Activated naive CD8-positive, alpha-beta T cell treated with anti-CD3 and anti-CD28 coated beads, Interleukin-2, amount 10 ng/mL, durations not matched to agents 7 days and 5 days (primary cell): ENCODE data around the gene PRKCSH. TPM values are rescaled to one million over a fixed set of nuclear protein-coding genes. Genes with fewer than 3 reads are reported as not detected.

Experiments
- ATAC-seq: fragments of 150-1000 bp; cut with Tn5 transposase; one replicate; pipeline ENCODE4 v1.10.0; 2021; ENCODE audit warnings: low read depth, moderate library complexity
- POLR2A ChIA-PET: fragments of 350-600 bp; sonication (Branson Sonifier 250); formaldehyde crosslinking; loops from one replicate; lab custom pipeline; 2021; ENCODE audit warnings: antibody characterized with exemption; lab: Charles Lee
- DNase-seq: peaks from one replicate; pipeline ENCODE4 v3.0.0; 2021
- H3K27ac Mint-ChIP-seq: one replicate; pipeline ENCODE4 v1.8.0; 2022; ENCODE audit warnings: mild to moderate bottlenecking, mixed read lengths
- H3K27me3 Mint-ChIP-seq: one replicate; pipeline ENCODE4 v1.8.0; 2022; ENCODE audit warnings: mild to moderate bottlenecking, moderate library complexity, mixed read lengths
- H3K36me3 Mint-ChIP-seq: one replicate; pipeline ENCODE4 v1.8.0; 2021; ENCODE audit warnings: mild to moderate bottlenecking, mixed read lengths
- H3K4me1 Mint-ChIP-seq: one replicate; pipeline ENCODE4 v1.8.0; 2021; ENCODE audit warnings: mixed read lengths
- H3K4me3 Mint-ChIP-seq: one replicate; pipeline ENCODE4 v1.8.0; 2022; ENCODE audit warnings: mild to moderate bottlenecking, moderate library complexity, mixed read lengths
- H3K9me3 Mint-ChIP-seq: one replicate; pipeline ENCODE4 v1.8.0; 2021; ENCODE audit warnings: mixed read lengths
- total RNA-seq, 2 experiments: library from RNA; stranded (reverse); gene quantifications; one replicate each; pipeline ENCODE4 v1.2.3, GENCODE V29; 2021

The PRKCSH gene
- total RNA-seq, 2 experiments from 2014 or later = 297 to 310 TPM

GRCh38 chr19:11479090-11479897 is 43.9 kb downstream of the PRKCSH start:
- Mint-ChIP-seq H3K4me1 (peaks cover 12% of the 10 kb centered on the region), H3K4me3 (peak overlapping the region; percentile 21), H3K27me3 (peaks cover 38% of the 10 kb centered on the region), H3K9me3 (no peaks in the 10 kb centered on the region), H3K27ac (no peak overlapping the region), H3K36me3 (no peaks in the 10 kb centered on the region)
- POLR2A ChIA-PET = no interaction called here
- DNase-seq (peak; percentile 64), ATAC-seq (no peak)

- no peak for DNase-seq
- ATAC-seq = no peak
- POLR2A ChIA-PET = interaction anchor here (0.5 to 0.6 kb wide), 3 partner anchors 101 to 550 kb away, joined by 3 read pairs; no protein-coding TSS in a partner anchor
- no peaks in the 10 kb centered on the region for H3K9me3 Mint-ChIP-seq
- no peak overlapping the region for H3K27ac Mint-ChIP-seq
- no peak overlapping the region for H3K4me3 Mint-ChIP-seq
- peaks cover 12% of the 10 kb centered on the region for H3K4me1 Mint-ChIP-seq
- peaks cover 35% of the 10 kb centered on the region for H3K27me3 Mint-ChIP-seq
- peaks cover under 1% of the 10 kb centered on the region for H3K36me3 Mint-ChIP-seq
These were observed 44.7 kb downstream of the PRKCSH start for GRCh38 chr19:11479898-11480714.

GRCh38 chr19:11480715-11481533 is 45.5 kb downstream of the PRKCSH start, which contains the start of gene ELAVL3:
ELAVL3 (minus strand) TSS chr19:11481046; CDS start chr19:11480608, 438 bp downstream.
- Mint-ChIP-seq H3K4me3 (peak within 1 kb of the TSS; percentile 74), H3K27me3 (peaks cover 35% of the 10 kb centered on the region), H3K9me3 (no peaks in the 10 kb centered on the region), H3K36me3 (peaks cover 2% of the 10 kb centered on the region), H3K4me1 (peaks cover 13% of the 10 kb centered on the region), H3K27ac (no peak within 1 kb of the TSS)
- DNase-seq = no peak
- no peak for ATAC-seq
- POLR2A ChIA-PET = interaction anchor here (0.5 to 0.6 kb wide), 3 partner anchors 179 to 551 kb away, joined by 3 to 6 read pairs (median 3); no protein-coding TSS in a partner anchor

- ATAC-seq (peak; percentile 85), DNase-seq (peak; percentile 82)
- peaks cover 13% of the 10 kb centered on the region for H3K4me1 Mint-ChIP-seq
- peak overlapping the region; percentile 74 for H3K4me3 Mint-ChIP-seq
- POLR2A ChIA-PET = interaction anchor here (0.6 to 1.7 kb wide), 14 partner anchors 9 to 201 kb away, joined by 3 to 18 read pairs (median 4); partner anchors contain the start of genes SWSAP1 and ZNF653
- H3K27ac Mint-ChIP-seq = peak overlapping the region; percentile 73
- H3K9me3 Mint-ChIP-seq = no peaks in the 10 kb centered on the region
- H3K36me3 Mint-ChIP-seq = peaks cover 2% of the 10 kb centered on the region
- H3K27me3 Mint-ChIP-seq = peaks cover 35% of the 10 kb centered on the region
These were observed 46.3 kb downstream of the PRKCSH start for GRCh38 chr19:11481534-11482383.

GRCh38 chr19:11482384-11483050 is 47.1 kb downstream of the PRKCSH start:
- peak overlapping the region; percentile 74 for H3K4me3 Mint-ChIP-seq
- peak; percentile 59 for ATAC-seq
- H3K27me3 Mint-ChIP-seq = peaks cover 28% of the 10 kb centered on the region
- POLR2A ChIA-PET = interaction anchor here (0.7 to 1.7 kb wide), 14 partner anchors 10 to 202 kb away, joined by 3 to 18 read pairs (median 4); partner anchors contain the start of genes SWSAP1 and ZNF653
- peak; percentile 94 for DNase-seq
- peaks cover 13% of the 10 kb centered on the region for H3K4me1 Mint-ChIP-seq
- peak overlapping the region; percentile 73 for H3K27ac Mint-ChIP-seq
- no peaks in the 10 kb centered on the region for H3K9me3 Mint-ChIP-seq
- H3K36me3 Mint-ChIP-seq = peaks cover 2% of the 10 kb centered on the region

GRCh38 chr19:11483366-11484111 is 48.1 kb downstream of the PRKCSH start:
- ATAC-seq (no peak), DNase-seq (no peak)
- Mint-ChIP-seq H3K4me3 (no peak overlapping the region), H3K27me3 (peaks cover 19% of the 10 kb centered on the region), H3K4me1 (peaks cover 13% of the 10 kb centered on the region), H3K36me3 (peaks cover 2% of the 10 kb centered on the region), H3K9me3 (no peaks in the 10 kb centered on the region), H3K27ac (no peak overlapping the region)
- POLR2A ChIA-PET = interaction anchor here (0.6 to 1.7 kb wide), 9 partner anchors 22 to 1134 kb away, joined by 3 to 18 read pairs (median 6); partner anchors contain the start of genes SWSAP1 and ZNF653

GRCh38 chr19:11485245-11485837 is 49.9 kb downstream of the PRKCSH start:
- H3K4me1 Mint-ChIP-seq = peaks cover 11% of the 10 kb centered on the region
- POLR2A ChIA-PET = no interaction called here
- DNase-seq = no peak

GRCh38 chr19:11486661-11487503 is 51.4 kb downstream of the PRKCSH start:
- DNase-seq (no peak), ATAC-seq (no peak)
- H3K9me3 Mint-ChIP-seq = no peaks in the 10 kb centered on the region
- no peak overlapping the region for H3K27ac Mint-ChIP-seq
- H3K4me3 Mint-ChIP-seq = no peak overlapping the region
- H3K36me3 Mint-ChIP-seq = peaks cover 2% of the 10 kb centered on the region
- peaks cover under 1% of the 10 kb centered on the region for H3K27me3 Mint-ChIP-seq
- H3K4me1 Mint-ChIP-seq = peaks cover 7% of the 10 kb centered on the region
- POLR2A ChIA-PET = no interaction called here

More at GRCh38 chr19:11485245-11485837, 49.9 kb downstream of the PRKCSH start:
- H3K36me3 Mint-ChIP-seq = peaks cover 2% of the 10 kb centered on the region
- no peak overlapping the region for H3K4me3 Mint-ChIP-seq
- no peaks in the 10 kb centered on the region for H3K9me3 Mint-ChIP-seq
- no peak overlapping the region for H3K27ac Mint-ChIP-seq
- no peak for ATAC-seq
- peaks cover 11% of the 10 kb centered on the region for H3K27me3 Mint-ChIP-seq

- Mint-ChIP-seq H3K9me3 (no peaks in the 10 kb centered on the region), H3K27ac (no peak overlapping the region), H3K4me1 (peaks cover 2% of the 10 kb centered on the region), H3K4me3 (no peak overlapping the region), H3K27me3 (no peaks in the 10 kb centered on the region), H3K36me3 (peaks cover 9% of the 10 kb centered on the region)
- POLR2A ChIA-PET = no interaction called here
- ATAC-seq (no peak), DNase-seq (no peak)
These were observed 53.9 kb downstream of the PRKCSH start for GRCh38 chr19:11489378-11489777.

GRCh38 chr19:11494634-11495285 is 59.3 kb downstream of the PRKCSH start:
- no peak overlapping the region for H3K4me3 Mint-ChIP-seq
- ATAC-seq (no peak), DNase-seq (no peak)
- POLR2A ChIA-PET = no interaction called here
- no peaks in the 10 kb centered on the region for H3K27me3 Mint-ChIP-seq
- H3K36me3 Mint-ChIP-seq = peaks cover 10% of the 10 kb centered on the region
- H3K4me1 Mint-ChIP-seq = peaks cover 5% of the 10 kb centered on the region
- H3K9me3 Mint-ChIP-seq = no peaks in the 10 kb centered on the region
- H3K27ac Mint-ChIP-seq = no peak overlapping the region
